H1 (cell line): ENCODE results near the gene LCE5A. TPM values are rescaled to one million over a fixed set of nuclear protein-coding genes. Genes with fewer than 3 reads are reported as not detected.

ENCODE experiments used
- CBX5 ChIP-seq: fragments of 300-800, 300-1000 bp; sonication (generic); IDR thresholded peaks from 2 replicates; pipeline ENCODE4 v1.7.1; 2016; ENCODE audit warnings: antibody characterized with exemption, low read length, low read depth
- CBX8 ChIP-seq: fragments of 300-800, 300-1000 bp; sonication (generic); IDR thresholded peaks from 2 replicates; pipeline ENCODE4 v1.7.1; 2016; ENCODE audit warnings: low read depth, low read length, borderline replicate concordance
- CEBPB ChIP-seq: IDR thresholded peaks from 2 replicates; pipeline ENCODE4 v1.6.1; 2012; ENCODE audit warnings: low read depth, low read length
- CHD7 ChIP-seq: fragments of 300-600 bp; sonication (generic); IDR thresholded peaks from 2 replicates; pipeline ENCODE4 v1.7.1; 2012; ENCODE audit warnings: low read length, moderate library complexity, mild to moderate bottlenecking, inconsistent platforms; ENCODE audit not compliant: insufficient replicate concordance
- RBBP5 ChIP-seq: IDR thresholded peaks from 2 replicates; pipeline ENCODE4 v1.7.1; 2012; ENCODE audit warnings: low read depth, mild to moderate bottlenecking, inconsistent platforms, low read length, moderate library complexity, borderline replicate concordance
- SIX5 ChIP-seq: IDR thresholded peaks from 2 replicates; pipeline ENCODE4 v1.6.1; 2011; ENCODE audit warnings: mild to moderate bottlenecking, low read depth, low read length
- USF2 ChIP-seq: IDR thresholded peaks from 2 replicates; pipeline ENCODE4 v1.6.1; 2011; ENCODE audit warnings: low read length, improper control_type of control experiment
- polyA plus RNA-seq, 7 experiments: library from polyadenylated mRNA; depleted of rRNA in 3 of 7; stranded (reverse) in 5 of 7; unstranded in 2 of 7; fragments of >200 nt in 5 of 7; fragments of 200-250 nt in 2 of 7; gene quantifications; 1 replicate in 5 of 7; 2 replicates in 1 of 7; 4 replicates in 1 of 7; pipeline versions ENCODE4 v1.2.1 to v1.2.3, GENCODE V29; 2011 to 2013; ENCODE audit warnings: missing spikeins in 2 of 7, mixed read lengths in 2 of 7
- total RNA-seq: library from RNA; stranded (reverse); fragmentation: NEBNext Ultra II Directional; extraction: Animal tissue kit (Norgen Biotek cat#: 25700); gene quantifications from 2 replicates; pipeline ENCODE4 v1.2.1, GENCODE V29; 2021

The LCE5A gene
- total and polyA plus RNA-seq, 2 of the 8 experiments (the other 6 are each of a cell fraction or from before 2014, with no cell fraction given), result not detected

GRCh38 chr1:152525080-152525641 is 14.6 kb downstream of the LCE5A start (continued):
- TF ChIP-seq CHD7, result no peak
- TF ChIP-seq USF2, result no peak
- no peak for TF ChIP-seq CEBPB
- TF ChIP-seq CBX8, result no peak
- no peak for TF ChIP-seq RBBP5
- TF ChIP-seq CBX5, result no peak
- TF ChIP-seq SIX5, result no peak
